ENCODE results near the gene GDAP1L1. TPM values are rescaled to one million over a fixed set of nuclear protein-coding genes. Genes with fewer than 3 reads are reported as not detected.

Gene GDAP1L1
- total and polyA plus RNA-seq, 2 of the 4 experiments (the other 2 are of a cell fraction): not detected

- DNase-seq (no peak), ATAC-seq (ENCODE audit: low read depth) (no peak)
- H2BK5ac ChIP-seq (ENCODE audit: low read depth, low read length, poor library complexity, severe bottlenecking): no peak overlapping the region
- no peaks in the 10 kb centered on the region for H3K9me3 ChIP-seq (ENCODE audit: control insufficient read depth, insufficient read depth, low read length)
- H3K56ac ChIP-seq (ENCODE audit: extremely low read depth, insufficient read depth, low read length): no peak overlapping the region
- no peak overlapping the region for H2AK9ac ChIP-seq (replicated peaks; ENCODE audit: low read depth, low read length, poor library complexity)
- ChIA-PET POLR2A (ENCODE audit: unreplicated experiment) (no interaction called here), CTCF (interaction anchor here (0.7 kb wide), 1 partner anchor 355 kb away, joined by 3 read pairs; no protein-coding TSS in a partner anchor)
- no peak overlapping the region for H4K8ac ChIP-seq (ENCODE audit: low read depth in 2 of 2, low read length in 2 of 2)
- no peak overlapping the region for H3K4me2 ChIP-seq (ENCODE audit: low read depth, low read length)
- H3K27me3 ChIP-seq (ENCODE audit: control insufficient read depth, insufficient read depth, low read length): no peaks in the 10 kb centered on the region
- BruUV-seq (replicated peaks): no TSS peak
- H4K20me1 ChIP-seq (ENCODE audit: insufficient read depth, low read length): no peaks in the 10 kb centered on the region
- H2BK15ac ChIP-seq (ENCODE audit: low read depth, low read length): no peak overlapping the region
- H4K91ac ChIP-seq (ENCODE audit: insufficient read depth, low read depth, low read length): no peak overlapping the region
- H3K4ac ChIP-seq (ENCODE audit: low read depth, low read length): no peak overlapping the region
- no peak overlapping the region for H2BK120ac ChIP-seq (ENCODE audit: low read depth, low read length)
- peaks cover 0 to 12% of the 10 kb centered on the region in 2 experiments; a peak in 3 of 4 replicates for H3K79me1 ChIP-seq (ENCODE audit: low read depth in 1 of 2, low read length in 2 of 2)
- peak overlapping the region; percentile 41 for H2AFZ ChIP-seq (replicated peaks; ENCODE audit: low read length, poor library complexity)
- H3K18ac ChIP-seq (ENCODE audit: low read depth, low read length): no peak overlapping the region
- H2BK20ac ChIP-seq (ENCODE audit: low read depth, low read length): no peak overlapping the region
- intact Hi-C loops (cut with micrococcal nuclease): no loop called here
- H3K4me1 ChIP-seq (ENCODE audit: control insufficient read depth, insufficient read depth, low read length): no peaks in the 10 kb centered on the region
- TF ChIP-seq MXI1 (IDR thresholded peaks at IDR 0.05; ENCODE audit: borderline replicate concordance, low read depth, low read length) (no peak), RAD21 (IDR thresholded peaks at IDR 0.05; ENCODE audit: low read length) (no peak), POLR2A (IDR thresholded peaks at IDR 0.05; ENCODE audit: low read depth, low read length) (no peak), MAFK (IDR thresholded peaks at IDR 0.05; ENCODE audit: low read depth, low read length) (no peak), MAZ (IDR thresholded peaks at IDR 0.05; ENCODE audit: borderline replicate concordance, low read depth, low read length) (no peak), BHLHE40 (IDR thresholded peaks at IDR 0.05; ENCODE audit: low read depth, low read length) (no peak), CHD1 (IDR thresholded peaks at IDR 0.05; ENCODE audit: low read depth, low read length) (no peak), RCOR1 (IDR thresholded peaks at IDR 0.05; ENCODE audit: insufficient replicate concordance, low read length) (no peak), NFE2L2 (IDR thresholded peaks at IDR 0.05; ENCODE audit: low read depth, low read length) (no peak), SMC3 (IDR thresholded peaks at IDR 0.05; ENCODE audit: low read depth, low read length) (no peak), CEBPB (IDR thresholded peaks at IDR 0.05; ENCODE audit: low read depth, low read length) (no peak), RFX5 (IDR thresholded peaks at IDR 0.05; ENCODE audit: low read depth, low read length) (no peak), USF2 (IDR thresholded peaks at IDR 0.05; ENCODE audit: low read depth, low read length) (no peak), FOS (IDR thresholded peaks at IDR 0.05; ENCODE audit: low read depth, low read length) (no peak)
- TF ChIP-seq, protein P1, sequence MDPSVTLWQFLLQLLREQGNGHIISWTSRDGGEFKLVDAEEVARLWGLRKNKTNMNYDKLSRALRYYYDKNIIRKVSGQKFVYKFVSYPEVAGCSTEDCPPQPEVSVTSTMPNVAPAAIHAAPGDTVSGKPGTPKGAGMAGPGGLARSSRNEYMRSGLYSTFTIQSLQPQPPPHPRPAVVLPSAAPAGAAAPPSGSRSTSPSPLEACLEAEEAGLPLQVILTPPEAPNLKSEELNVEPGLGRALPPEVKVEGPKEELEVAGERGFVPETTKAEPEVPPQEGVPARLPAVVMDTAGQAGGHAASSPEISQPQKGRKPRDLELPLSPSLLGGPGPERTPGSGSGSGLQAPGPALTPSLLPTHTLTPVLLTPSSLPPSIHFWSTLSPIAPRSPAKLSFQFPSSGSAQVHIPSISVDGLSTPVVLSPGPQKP (IDR thresholded peaks at IDR 0.05; ENCODE audit: borderline replicate concordance, low read depth, low read length): no peak
- TF ChIP-seq, protein P2, sequence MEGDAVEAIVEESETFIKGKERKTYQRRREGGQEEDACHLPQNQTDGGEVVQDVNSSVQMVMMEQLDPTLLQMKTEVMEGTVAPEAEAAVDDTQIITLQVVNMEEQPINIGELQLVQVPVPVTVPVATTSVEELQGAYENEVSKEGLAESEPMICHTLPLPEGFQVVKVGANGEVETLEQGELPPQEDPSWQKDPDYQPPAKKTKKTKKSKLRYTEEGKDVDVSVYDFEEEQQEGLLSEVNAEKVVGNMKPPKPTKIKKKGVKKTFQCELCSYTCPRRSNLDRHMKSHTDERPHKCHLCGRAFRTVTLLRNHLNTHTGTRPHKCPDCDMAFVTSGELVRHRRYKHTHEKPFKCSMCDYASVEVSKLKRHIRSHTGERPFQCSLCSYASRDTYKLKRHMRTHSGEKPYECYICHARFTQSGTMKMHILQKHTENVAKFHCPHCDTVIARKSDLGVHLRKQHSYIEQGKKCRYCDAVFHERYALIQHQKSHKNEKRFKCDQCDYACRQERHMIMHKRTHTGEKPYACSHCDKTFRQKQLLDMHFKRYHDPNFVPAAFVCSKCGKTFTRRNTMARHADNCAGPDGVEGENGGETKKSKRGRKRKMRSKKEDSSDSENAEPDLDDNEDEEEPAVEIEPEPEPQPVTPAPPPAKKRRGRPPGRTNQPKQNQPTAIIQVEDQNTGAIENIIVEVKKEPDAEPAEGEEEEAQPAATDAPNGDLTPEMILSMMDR (conservative IDR thresholded peaks at IDR 0.05; ENCODE audit: low read depth, low read length): no peak
- peaks cover 3% of the 10 kb centered on the region; the same call in 1 of the 2 replicates for H3K9me1 ChIP-seq (ENCODE audit: insufficient read depth, low read length)
- in situ Hi-C loops (cut with MboI; ENCODE audit: low sequenced_read_pairs): no loop called here
- H2AK5ac ChIP-seq (ENCODE audit: low read depth, low read length): no peak overlapping the region
- no peak overlapping the region for H3K23ac ChIP-seq (ENCODE audit: low read depth, low read length)
- H4K5ac ChIP-seq (ENCODE audit: low read depth, low read length): no peak overlapping the region
- no peak overlapping the region for H3K4me3 ChIP-seq (ENCODE audit: insufficient read depth, low read depth, low read length)
- H3K27ac ChIP-seq (ENCODE audit: insufficient read depth, low read length): no peak overlapping the region
- H3K9ac ChIP-seq (ENCODE audit: low read depth, low read length): no peak overlapping the region
- dilution Hi-C loops (cut with HindIII; ENCODE audit: low sequenced_read_pairs, unreplicated experiment): no loop called here
- H3K14ac ChIP-seq (replicated peaks; ENCODE audit: low read depth, low read length): no peak overlapping the region
- H3K36me3 ChIP-seq (ENCODE audit: control insufficient read depth, insufficient read depth, low read length): 0 out of 2 replicates have a peak, but pooled peaks cover 1% of the 10 kb centered on the region
Observed at GRCh38 chr20:44304383-44304782, 57.3 kb downstream of the GDAP1L1 start.
